Renal pelvis (tissue), 4 donors: Measurements from ENCODE around the gene PARP1. TPM values are rescaled to one million over a fixed set of nuclear protein-coding genes. Genes with fewer than 3 reads are reported as not detected.
A peak's percentile ranks its signal among the peaks of the same experiment; 100 is the strongest.

ENCODE experiments used
- DNase-seq: peaks from one replicate; pipeline ENCODE4 v3.0.0-alpha.2; 2013
- polyA plus RNA-seq, 3 donors: library from polyadenylated mRNA; unstranded; fragments of 120-200 nt; gene quantifications; one replicate each; pipeline ENCODE4 v1.2.1, GENCODE V29; 2013; ENCODE audit not compliant: insufficient read length in 3 of 3

PARP1 gene
- polyA plus RNA-seq, 3 donors = 119 to 139 (median 127) TPM

- no peak for DNase-seq
These were observed 23.9 kb downstream of the PARP1 start for GRCh38 chr1:226384040-226384439.

- DNase-seq = no peak
These were observed 25.9 kb downstream of the PARP1 start for GRCh38 chr1:226382030-226382429.

GRCh38 chr1:226381226-226381998 is 26.5 kb downstream of the PARP1 start:
- no peak for DNase-seq

- no peak for DNase-seq
These were observed 29.8 kb downstream of the PARP1 start for GRCh38 chr1:226378071-226378470.

GRCh38 chr1:226376300-226376699 is 31.6 kb downstream of the PARP1 start:
- DNase-seq = no peak

GRCh38 chr1:226373376-226373775 is 34.5 kb downstream of the PARP1 start:
- no peak for DNase-seq

- DNase-seq = no peak
These were observed 35.0 kb downstream of the PARP1 start for GRCh38 chr1:226372885-226373284.

GRCh38 chr1:226371866-226372490 is 35.9 kb downstream of the PARP1 start:
- DNase-seq = no peak

- DNase-seq = no peak
These were observed 36.7 kb downstream of the PARP1 start for GRCh38 chr1:226371027-226371694.

- DNase-seq = no peak
These were observed 37.6 kb downstream of the PARP1 start for GRCh38 chr1:226370144-226370923.

- DNase-seq = no peak
These were observed 38.8 kb downstream of the PARP1 start for GRCh38 chr1:226369110-226369509.

GRCh38 chr1:226366290-226366689 is 41.6 kb downstream of the PARP1 start:
- DNase-seq = no peak

- DNase-seq = no peak
These were observed 42.1 kb downstream of the PARP1 start for GRCh38 chr1:226365831-226366231.

GRCh38 chr1:226364901-226365565 is 42.9 kb downstream of the PARP1 start:
- DNase-seq = no peak

GRCh38 chr1:226364514-226364899 is 43.4 kb downstream of the PARP1 start:
- no peak for DNase-seq

GRCh38 chr1:226363801-226364513 is 43.9 kb downstream of the PARP1 start:
- DNase-seq = no peak

GRCh38 chr1:226362891-226363447 is 44.9 kb downstream of the PARP1 start:
- DNase-seq = no peak

- DNase-seq = peak; percentile 72
These were observed 45.5 kb downstream of the PARP1 start for GRCh38 chr1:226362361-226362760.

GRCh38 chr1:226360106-226360746 is 47.7 kb downstream of the PARP1 start:
- no peak for DNase-seq

- DNase-seq = no peak
These were observed 50.5 kb downstream of the PARP1 start for GRCh38 chr1:226357416-226357815.
